TTC549 (cell line): ENCODE measurements around the gene TDP2.
"Not testable (repeated sequence)": the region's sequence is repeated elsewhere in the genome, so short reads cannot be mapped to it uniquely, and the experiment has no call there.

Source experiments
- FAIRE-seq: peaks from 2 replicates; lab custom pipeline; 2012; peaks lifted over from hg19 to GRCh38; lab: Jason Lieb, UNC

The TDP2 gene, protein sequence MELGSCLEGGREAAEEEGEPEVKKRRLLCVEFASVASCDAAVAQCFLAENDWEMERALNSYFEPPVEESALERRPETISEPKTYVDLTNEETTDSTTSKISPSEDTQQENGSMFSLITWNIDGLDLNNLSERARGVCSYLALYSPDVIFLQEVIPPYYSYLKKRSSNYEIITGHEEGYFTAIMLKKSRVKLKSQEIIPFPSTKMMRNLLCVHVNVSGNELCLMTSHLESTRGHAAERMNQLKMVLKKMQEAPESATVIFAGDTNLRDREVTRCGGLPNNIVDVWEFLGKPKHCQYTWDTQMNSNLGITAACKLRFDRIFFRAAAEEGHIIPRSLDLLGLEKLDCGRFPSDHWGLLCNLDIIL

DNA sequence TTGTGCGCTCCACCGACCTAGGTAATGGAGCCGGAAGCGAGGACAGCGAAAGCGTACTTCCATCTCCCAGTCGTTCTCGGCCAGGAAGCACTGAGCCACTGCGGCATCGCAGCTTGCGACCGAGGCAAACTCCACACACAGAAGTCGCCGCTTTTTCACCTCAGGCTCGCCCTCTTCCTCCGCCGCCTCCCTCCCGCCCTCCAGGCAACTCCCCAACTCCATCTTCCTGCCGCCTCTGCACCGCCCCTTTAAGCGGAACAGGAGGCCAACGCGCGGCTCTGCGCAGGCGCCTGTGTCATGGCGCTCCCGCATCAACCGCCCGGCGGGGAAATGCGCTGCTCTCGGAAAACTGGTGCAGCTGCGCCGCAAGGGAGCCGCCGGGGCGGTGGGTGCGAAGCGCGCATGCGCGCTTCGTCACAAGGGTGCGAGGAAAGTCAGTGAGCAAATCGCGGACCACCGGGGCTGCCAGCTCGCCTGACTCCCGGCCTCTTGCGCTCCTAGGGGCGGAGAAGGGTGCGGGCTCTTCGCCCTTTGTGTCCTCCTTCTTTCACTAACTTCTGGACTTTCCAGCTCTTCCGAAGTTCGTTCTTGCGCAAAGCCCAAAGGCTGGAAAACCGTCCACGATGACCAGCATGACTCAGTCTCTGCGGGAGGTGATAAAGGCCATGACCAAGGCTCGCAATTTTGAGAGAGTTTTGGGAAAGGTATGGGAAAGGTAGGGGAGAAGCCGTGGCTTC, at the start of gene TDP2, which contains the start of gene ACOT13:
TDP2 (minus strand) TSS at position 259 of the 737 bp plus-strand sequence; CDS start at position 222, 37 bp downstream.
ACOT13 (plus strand) TSS at position 437 of the 737 bp plus-strand sequence; CDS start at position 624, 187 bp downstream.
- no peak for FAIRE-seq

DNA sequence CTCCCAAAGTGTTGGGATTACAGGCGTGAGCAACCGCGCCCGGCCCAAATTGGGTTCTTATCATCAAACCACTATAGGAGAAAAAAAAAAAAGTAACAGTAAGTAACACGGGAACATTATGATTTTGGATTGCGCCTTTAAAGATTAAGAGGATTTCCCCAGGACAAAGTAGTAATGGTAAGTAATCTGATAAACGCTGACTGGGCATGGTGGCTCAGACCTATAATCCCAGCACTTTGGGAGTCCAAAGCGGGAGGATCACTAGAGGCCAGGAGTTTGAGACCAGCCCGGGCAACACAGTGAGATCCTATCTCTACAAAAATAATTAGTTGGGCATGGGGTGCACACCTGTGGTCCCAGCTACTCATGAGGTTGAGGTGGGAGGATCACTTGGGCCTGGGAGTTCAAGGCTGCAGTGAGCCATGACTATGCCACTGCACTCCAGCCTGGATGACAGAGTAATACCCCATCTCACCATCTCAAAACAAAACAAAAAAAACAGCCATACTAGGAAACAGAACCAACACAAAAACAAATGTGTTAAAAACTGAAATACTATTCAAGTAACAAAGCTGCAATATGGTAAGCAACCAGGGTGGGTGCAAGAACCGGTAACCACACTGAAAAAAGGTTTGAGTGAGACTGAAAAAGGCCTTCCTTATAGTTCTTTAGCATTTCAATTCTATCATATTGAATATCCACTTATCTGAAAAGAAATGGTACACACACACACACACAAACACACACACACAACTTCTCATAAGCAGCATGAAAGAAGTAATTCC, 44.0 kb upstream of the TDP2 start:
- no peak for FAIRE-seq

DNA sequence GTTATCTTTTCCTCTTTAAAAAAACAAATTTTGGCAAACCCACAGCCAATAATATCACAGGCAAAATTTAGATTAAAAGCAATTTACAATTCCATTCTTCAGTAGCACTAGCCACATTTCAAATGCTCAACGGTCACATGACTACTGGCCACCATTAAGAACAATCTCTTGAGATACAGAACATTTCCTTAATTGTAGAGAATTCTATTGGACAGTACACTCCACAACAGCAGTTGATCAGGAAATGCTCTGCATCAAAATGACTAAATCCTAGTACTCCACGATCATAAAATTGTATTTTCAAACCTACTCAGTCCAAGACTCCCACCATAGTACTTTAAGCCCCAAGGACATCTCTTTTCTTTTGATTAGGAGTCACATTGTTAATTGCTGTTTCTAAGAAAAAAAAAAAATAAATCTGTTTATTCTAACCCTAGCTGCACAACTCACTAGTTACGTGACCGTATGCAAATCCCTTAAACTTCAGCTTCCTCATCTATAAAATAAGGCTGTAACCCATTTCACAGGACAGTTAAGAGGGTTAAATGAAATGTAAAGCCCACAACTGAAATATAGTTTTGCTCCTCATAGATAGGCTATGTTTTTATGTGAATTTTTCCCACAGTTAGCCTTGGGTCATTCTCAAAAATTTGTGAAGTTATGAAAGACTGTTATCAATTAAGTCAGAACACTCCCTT, 42.5 kb upstream of the TDP2 start:
- FAIRE-seq = no peak

DNA sequence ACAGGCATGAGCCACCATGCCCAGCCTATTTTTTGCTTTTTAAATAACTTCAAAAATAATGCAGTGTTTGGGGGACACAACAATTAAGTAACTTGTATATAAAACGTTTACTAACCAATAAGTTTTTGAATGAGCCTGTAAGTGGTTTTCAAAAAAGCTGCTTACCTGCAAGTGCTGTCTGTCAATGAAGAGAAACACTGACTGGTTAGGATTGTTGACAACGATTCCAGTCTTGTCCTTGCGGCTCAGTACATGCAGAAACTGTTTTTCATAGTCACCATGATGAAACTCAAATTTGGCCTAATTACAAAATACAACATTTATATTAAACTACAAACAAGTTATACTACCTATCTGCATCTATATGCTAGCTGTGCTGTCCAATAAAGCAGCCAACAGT, 41.9 kb upstream of the TDP2 start:
- FAIRE-seq = no peak

DNA sequence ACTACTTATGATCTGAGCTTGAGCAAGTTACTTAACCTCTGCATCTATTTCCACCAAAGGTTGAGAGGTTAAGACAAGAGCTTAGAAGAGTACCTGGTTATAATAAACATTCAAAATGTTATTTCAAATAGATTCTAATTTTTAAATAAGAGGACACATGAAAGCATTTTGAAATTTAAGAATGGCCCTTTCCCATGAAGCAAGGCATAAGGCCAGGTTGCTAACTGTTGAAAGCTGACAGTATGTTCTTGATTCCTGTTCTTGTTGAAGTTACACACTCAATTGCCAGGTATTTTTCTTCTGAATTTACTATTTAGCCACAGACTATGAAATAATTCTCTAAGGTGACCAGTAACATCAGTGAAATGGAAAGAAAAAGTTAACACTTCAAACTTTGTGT, 37.8 kb upstream of the TDP2 start:
- no peak for FAIRE-seq

DNA sequence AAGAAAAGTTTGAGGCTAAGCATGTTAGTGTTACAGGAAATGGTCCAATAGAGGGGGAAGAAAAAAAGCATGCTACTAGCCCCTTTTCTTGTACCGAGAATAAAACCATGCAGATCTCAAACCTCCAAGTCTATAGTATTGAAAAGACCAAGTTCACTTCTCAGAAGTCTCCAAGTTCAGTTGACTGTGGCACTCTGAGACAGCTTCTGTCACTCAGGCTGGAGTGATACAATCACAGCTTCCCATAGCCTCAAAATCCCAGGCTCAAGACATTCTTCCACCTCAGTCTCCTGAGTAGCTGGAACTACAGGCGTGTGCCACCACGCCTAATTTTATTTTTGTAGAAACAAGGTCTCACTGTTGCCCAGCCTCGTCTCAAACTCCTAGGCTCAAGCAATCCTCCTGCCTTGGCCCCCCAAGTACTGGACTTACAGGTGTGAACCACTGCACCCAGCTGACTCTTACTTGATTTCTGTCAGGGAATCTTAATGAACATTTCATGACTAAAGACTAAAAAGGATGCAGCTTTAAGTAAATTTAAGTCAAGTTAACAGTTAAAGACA, 36.1 kb upstream of the TDP2 start:
- no peak for FAIRE-seq

DNA sequence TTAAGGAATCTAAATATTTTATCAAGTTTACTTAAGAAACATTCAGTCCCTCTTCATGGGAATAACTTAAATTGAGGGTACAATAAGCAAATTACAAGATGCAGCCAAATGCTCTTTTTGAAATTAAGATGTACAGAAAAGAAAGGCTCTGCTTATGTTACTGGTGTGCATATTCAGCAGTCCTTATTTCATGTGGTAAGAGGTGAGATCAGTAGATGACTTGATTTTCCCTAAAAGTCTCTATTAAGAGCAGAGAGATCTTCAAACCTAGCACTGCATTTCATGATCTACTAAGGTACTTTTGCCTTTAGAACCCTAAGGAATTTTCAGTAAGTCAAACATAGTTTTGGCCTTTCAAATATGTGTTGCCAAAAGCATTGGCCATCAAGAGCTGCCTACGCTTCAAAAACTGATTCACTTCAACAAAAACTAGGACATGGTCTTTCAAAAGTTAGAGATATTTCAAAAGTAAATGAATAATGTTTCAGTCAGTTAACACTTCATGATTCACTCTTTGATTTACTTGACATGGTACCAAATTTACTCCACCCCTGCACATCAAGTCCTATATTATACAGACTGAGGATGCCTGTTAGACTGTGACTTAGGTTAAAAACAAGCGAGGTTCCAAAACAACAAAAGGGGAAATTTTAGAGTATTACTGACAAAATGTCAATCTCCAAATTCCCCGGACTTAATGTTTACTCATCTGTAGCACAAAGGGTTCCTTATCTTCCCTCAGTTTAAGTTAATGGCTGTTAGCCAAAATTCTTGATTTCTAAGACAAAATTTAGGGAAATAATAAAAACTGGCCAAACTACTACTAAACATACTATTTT, 33.0 kb upstream of the TDP2 start:
- FAIRE-seq = no peak

DNA sequence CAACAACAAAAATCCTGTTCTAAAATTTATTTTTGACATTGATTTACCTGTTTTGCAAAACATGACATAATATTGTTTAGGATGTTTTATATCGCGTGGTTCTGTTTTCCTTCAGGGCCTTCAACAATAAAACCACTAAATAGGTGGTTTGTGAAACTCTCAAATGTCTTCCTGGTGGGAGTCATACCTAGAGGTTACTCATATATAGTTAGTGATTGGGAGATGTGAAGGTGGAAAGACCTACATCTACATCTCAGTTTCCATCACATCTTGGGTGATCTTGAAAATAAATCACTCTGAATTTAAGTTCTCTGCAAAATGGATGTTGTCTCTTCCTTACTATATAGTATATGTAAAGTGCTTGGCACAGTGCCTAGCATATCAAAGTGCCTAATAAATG, 29.4 kb upstream of the TDP2 start:
- no peak for FAIRE-seq

DNA sequence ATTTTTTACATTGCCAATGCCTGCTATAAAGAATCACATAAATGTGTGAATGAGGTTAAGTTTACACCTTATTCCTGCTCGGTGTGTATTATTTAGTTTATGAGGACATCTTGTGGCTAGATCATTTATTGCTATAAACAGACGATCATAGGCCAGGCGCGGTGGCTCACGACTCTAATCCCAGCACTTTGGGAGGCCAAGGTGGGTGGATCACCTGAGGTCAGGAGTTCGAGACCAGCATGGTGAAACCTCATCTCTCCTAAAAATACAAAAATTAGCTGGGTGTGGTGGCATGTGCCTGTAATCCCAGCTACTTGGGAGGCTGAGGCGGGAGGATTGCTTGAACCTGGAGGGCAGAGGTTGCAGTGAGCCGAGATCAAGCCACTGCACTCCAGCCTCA, 28.9 kb upstream of the TDP2 start:
- FAIRE-seq = not testable (repeated sequence)

GRCh38 chr6:24694198-24694597, 27.5 kb upstream of the TDP2 start:
- FAIRE-seq = no peak

DNA sequence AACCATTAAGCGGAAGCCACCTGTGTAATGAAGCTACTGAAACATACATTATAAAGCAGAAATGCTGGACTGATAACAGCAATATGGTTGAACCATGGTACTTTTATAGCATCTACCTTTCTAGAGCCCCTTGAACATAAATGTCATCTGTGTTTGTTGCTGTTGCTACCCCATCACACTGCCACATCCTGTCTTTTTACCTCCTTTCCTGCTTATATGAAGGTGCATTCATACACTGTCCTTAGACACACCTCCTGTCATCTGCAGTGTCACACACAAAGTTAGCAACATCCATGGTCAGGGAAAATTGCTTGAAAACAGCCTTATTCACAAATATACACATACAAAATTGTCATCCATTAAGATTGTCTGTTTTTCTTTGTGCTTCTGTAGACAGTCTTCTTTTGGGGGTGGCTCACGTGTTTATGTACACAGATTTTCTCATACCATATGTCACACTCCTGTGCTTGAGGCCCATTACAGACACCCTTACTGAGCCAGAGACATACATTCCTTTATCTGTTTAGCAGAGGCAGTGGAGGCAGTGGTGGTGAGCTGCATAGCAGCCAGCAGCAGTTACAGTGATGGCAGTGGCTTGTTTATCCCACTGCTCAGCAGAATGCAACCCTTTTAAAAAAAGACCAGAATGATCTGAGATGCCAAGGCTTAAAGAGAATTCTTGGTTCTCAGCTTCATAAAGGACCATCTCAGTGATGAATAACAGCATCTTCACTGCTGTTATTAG, 26.3 kb upstream of the TDP2 start:
- FAIRE-seq = no peak

DNA sequence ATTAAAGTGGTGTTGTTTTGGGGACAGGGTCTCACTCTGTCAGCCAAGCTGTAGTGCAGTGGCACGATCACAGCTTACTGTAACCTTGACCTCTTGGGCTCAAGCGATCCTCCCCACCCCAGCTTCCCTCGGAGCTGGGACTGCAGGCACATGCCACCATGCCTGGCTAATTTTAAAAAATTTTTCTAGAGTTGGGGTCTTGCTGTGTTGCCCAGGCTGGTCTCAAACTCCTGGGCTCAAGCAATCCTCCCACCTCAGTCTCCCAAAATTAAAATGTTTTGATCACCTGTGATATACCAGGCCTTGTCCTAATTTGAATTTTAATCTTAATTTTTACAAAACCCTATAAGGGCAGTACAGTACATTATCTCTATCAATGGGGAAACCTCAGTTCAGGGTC, 25.7 kb upstream of the TDP2 start:
- FAIRE-seq = no peak

GRCh38 chr6:24692003-24692402, 25.3 kb upstream of the TDP2 start:
- no peak for FAIRE-seq

DNA sequence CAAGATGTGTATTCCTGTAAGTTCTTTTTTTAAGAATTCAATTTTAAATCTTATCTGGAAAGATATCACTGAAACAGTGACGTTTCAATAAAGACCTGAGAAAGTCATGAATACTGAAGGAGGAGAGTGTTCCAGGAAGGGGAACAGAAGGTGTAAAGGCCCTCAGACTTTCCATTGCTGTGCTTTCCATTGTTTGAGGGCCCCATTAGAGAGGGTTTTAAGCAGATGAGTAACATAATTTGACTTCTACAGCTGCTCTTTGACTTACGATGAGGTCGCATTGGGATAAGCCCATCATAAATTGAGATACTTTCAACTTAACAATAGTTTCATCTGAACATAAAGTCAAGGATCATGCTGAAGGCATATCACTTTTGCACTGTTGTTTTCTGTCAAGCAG, 24.9 kb upstream of the TDP2 start:
- FAIRE-seq = no peak

- FAIRE-seq = no peak
These were observed 23.9 kb upstream of the TDP2 start for GRCh38 chr6:24690593-24690992.

- no peak for FAIRE-seq
These were observed 23.3 kb upstream of the TDP2 start for GRCh38 chr6:24689964-24690363.

GRCh38 chr6:24686946-24687345, 20.2 kb upstream of the TDP2 start:
- no peak for FAIRE-seq

DNA sequence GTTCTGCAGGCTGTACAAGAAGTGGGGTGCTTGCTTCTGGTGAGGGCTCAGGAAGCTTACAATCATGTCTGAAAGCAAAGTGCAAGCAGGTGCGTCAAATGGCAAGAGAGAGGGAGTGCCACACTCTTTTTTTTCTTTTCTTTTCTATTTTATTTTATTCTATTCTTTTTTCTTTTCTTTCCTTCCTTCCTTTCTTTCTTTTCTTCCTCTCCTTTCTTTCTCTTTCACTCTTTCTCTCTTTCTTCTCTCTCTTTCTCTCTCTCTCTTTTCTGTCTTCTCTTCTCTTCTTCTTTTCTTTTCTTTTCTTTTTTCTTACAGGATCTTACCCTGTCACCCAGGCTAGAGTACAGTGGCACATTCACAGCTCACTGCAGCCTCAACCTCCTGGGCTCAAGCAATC, 19.7 kb upstream of the TDP2 start:
- no peak for FAIRE-seq

- no peak for FAIRE-seq
These were observed 16.9 kb upstream of the TDP2 start for GRCh38 chr6:24683297-24684296.
